Measurements from ENCODE around the gene ADRA2B. TPM values are rescaled to one million over a fixed set of nuclear protein-coding genes. Genes with fewer than 3 reads are reported as not detected.

The ADRA2B gene
- total and polyA plus RNA-seq, 5 donors from 2014 or later: 1.0 TPM; not detected in 4

DNA sequence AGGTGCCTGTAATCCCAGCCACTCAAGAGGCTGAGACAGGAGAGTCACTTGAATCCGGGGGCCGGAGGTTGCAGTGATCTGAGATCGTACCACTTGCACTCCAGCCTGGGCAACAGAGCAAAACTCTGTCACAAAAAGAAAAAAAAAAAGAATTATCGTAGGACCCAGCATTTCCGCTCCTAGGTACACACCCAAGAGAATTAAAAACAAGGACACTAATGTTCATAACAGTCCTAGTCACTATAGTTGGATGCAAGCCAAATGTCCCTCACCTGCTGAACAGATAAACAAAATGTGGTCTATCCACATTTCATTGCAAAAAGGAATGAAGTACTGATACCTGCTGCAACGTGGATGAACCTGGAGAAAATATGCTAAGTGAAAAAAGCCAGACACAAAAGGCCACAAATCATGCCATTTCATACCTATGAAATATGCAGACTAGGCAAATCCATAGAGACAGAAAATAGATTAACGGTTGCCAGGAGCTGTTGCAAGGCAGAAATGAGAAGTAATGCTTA, 21.2 kb downstream of the ADRA2B start:
- Histone ChIP-seq H3K4me1 (ENCODE audit: control insufficient read depth, insufficient read depth, low read length, poor library complexity, severe bottlenecking) (no peaks in the 10 kb centered on the region), H3K27me3 (ENCODE audit: control insufficient read depth, insufficient read depth, low read length) (peaks cover 3% of the 10 kb centered on the region), H3K27ac (ENCODE audit: insufficient read depth, low read length, poor library complexity, severe bottlenecking) (no peak overlapping the region), H3K9me3 (ENCODE audit: control insufficient read depth in 2 of 2, low read length in 2 of 2) (no peaks in the 10 kb centered on the region), H3K4me3 (ENCODE audit: low read depth, low read length) (no peak overlapping the region), H3K36me3 (ENCODE audit: control insufficient read depth, insufficient read depth, low read length) (no peaks in the 10 kb centered on the region)
- Mint-ChIP-seq H3K27me3 (peaks cover 25% of the 10 kb centered on the region), H3K4me3 (no peak overlapping the region), H3K9me3 (no peaks in the 10 kb centered on the region), H3K27ac (no peak overlapping the region), H3K4me1 (no peaks in the 10 kb centered on the region), H3K36me3 (no peaks in the 10 kb centered on the region)
- DNase-seq (no peak), ATAC-seq (ENCODE audit: low read depth in 2 of 2) (no peak)

DNA sequence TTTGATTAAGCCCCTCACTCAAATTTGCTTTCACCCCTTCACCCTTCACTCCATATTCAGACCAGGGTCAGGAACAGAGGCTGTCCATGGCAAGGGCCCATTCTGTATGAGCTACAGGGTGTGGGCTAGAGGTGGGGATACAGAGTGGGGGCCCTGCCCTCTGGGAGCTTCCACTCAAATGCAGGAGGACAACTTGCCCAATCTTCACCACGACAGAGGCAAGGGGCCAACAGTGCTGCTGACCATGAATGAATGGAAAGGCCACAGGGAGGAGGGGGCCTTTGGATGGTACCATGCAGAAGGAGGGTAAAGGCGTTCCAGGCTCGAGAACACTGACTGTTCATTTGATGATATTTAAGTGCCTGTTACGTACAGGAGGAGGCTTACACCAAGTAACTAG, 22.8 kb downstream of the ADRA2B start:
- no peak for DNase-seq
- Mint-ChIP-seq H3K4me1 (no peaks in the 10 kb centered on the region), H3K9me3 (no peaks in the 10 kb centered on the region), H3K4me3 (no peak overlapping the region), H3K36me3 (no peaks in the 10 kb centered on the region), H3K27me3 (peaks cover 25% of the 10 kb centered on the region), H3K27ac (no peak overlapping the region)
- Histone ChIP-seq H3K9me3 (ENCODE audit: control insufficient read depth in 2 of 2, low read length in 2 of 2) (no peaks in the 10 kb centered on the region), H3K36me3 (ENCODE audit: control insufficient read depth, insufficient read depth, low read length) (no peaks in the 10 kb centered on the region), H3K4me3 (ENCODE audit: low read depth, low read length) (no peak overlapping the region), H3K27me3 (ENCODE audit: control insufficient read depth, insufficient read depth, low read length) (peaks cover 3% of the 10 kb centered on the region), H3K27ac (ENCODE audit: insufficient read depth, low read length, poor library complexity, severe bottlenecking) (no peak overlapping the region), H3K4me1 (ENCODE audit: control insufficient read depth, insufficient read depth, low read length, poor library complexity, severe bottlenecking) (no peaks in the 10 kb centered on the region)
- ATAC-seq (ENCODE audit: low read depth in 2 of 2): no peak

DNA sequence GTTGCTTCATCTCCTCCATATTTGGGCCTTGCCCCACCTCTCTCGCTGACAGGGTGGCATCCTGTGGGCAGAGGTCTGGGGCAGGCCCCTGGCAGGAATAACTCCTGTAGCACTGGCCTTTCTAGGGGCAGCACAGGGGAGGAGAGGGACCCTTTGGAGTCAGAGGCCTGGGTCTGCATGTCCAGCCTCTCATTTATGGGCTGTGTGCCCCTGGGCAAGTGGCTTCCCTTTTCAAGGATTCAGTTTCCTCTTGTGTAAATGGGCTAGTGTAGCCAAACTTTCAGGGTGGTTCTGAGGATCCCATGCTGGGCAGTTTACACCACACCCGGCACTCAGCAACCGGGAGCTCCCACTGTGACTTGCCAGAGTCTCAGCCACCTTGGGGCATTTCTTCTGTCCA, 23.4 kb downstream of the ADRA2B start:
- no peak overlapping the region for H3K4me3 Mint-ChIP-seq
- no peaks in the 10 kb centered on the region for H3K4me1 Mint-ChIP-seq
- Histone ChIP-seq H3K36me3 (ENCODE audit: control insufficient read depth, insufficient read depth, low read length) (no peaks in the 10 kb centered on the region), H3K27me3 (ENCODE audit: control insufficient read depth, insufficient read depth, low read length) (peaks cover 3% of the 10 kb centered on the region), H3K9me3 (ENCODE audit: control insufficient read depth in 2 of 2, low read length in 2 of 2) (no peaks in the 10 kb centered on the region), H3K4me1 (ENCODE audit: control insufficient read depth, insufficient read depth, low read length, poor library complexity, severe bottlenecking) (no peaks in the 10 kb centered on the region), H3K4me3 (ENCODE audit: low read depth, low read length) (no peak overlapping the region), H3K27ac (ENCODE audit: insufficient read depth, low read length, poor library complexity, severe bottlenecking) (no peak overlapping the region)
- peaks cover 25% of the 10 kb centered on the region for H3K27me3 Mint-ChIP-seq
- no peak overlapping the region for H3K27ac Mint-ChIP-seq
- no peaks in the 10 kb centered on the region for H3K36me3 Mint-ChIP-seq
- ATAC-seq (ENCODE audit: low read depth in 2 of 2) (no peak), DNase-seq (no peak)
- no peaks in the 10 kb centered on the region for H3K9me3 Mint-ChIP-seq

DNA sequence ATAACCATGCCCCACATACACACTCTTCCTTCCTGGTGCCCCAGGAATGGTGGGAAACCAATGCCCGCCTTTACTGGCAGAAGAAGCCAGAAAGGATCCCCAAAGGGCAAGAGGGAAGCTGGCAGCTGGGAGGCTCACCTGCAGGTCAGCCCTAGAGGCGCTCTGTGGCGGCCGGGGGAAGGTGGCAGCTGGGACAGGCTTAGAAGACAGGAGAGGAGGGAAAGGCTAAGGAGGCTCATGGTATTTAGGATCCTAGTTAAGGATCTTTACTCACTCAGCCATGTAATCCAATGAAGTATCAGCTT, 23.8 kb downstream of the ADRA2B start:
- H3K4me1 ChIP-seq (ENCODE audit: control insufficient read depth, insufficient read depth, low read length, poor library complexity, severe bottlenecking): no peaks in the 10 kb centered on the region
- H3K4me3 Mint-ChIP-seq: no peak overlapping the region
- H3K9me3 Mint-ChIP-seq: no peaks in the 10 kb centered on the region
- H3K36me3 ChIP-seq (ENCODE audit: control insufficient read depth, insufficient read depth, low read length): no peaks in the 10 kb centered on the region
- H3K4me1 Mint-ChIP-seq: no peaks in the 10 kb centered on the region
- no peak overlapping the region for H3K27ac ChIP-seq (ENCODE audit: insufficient read depth, low read length, poor library complexity, severe bottlenecking)
- ATAC-seq (ENCODE audit: low read depth in 2 of 2) (no peak), DNase-seq (no peak)
- no peaks in the 10 kb centered on the region for H3K9me3 ChIP-seq (ENCODE audit: control insufficient read depth in 2 of 2, low read length in 2 of 2)
- H3K4me3 ChIP-seq (ENCODE audit: low read depth, low read length): no peak overlapping the region
- no peaks in the 10 kb centered on the region for H3K36me3 Mint-ChIP-seq
- H3K27me3 Mint-ChIP-seq: peaks cover 25% of the 10 kb centered on the region
- H3K27ac Mint-ChIP-seq: no peak overlapping the region
- peaks cover 3% of the 10 kb centered on the region for H3K27me3 ChIP-seq (ENCODE audit: control insufficient read depth, insufficient read depth, low read length)

DNA sequence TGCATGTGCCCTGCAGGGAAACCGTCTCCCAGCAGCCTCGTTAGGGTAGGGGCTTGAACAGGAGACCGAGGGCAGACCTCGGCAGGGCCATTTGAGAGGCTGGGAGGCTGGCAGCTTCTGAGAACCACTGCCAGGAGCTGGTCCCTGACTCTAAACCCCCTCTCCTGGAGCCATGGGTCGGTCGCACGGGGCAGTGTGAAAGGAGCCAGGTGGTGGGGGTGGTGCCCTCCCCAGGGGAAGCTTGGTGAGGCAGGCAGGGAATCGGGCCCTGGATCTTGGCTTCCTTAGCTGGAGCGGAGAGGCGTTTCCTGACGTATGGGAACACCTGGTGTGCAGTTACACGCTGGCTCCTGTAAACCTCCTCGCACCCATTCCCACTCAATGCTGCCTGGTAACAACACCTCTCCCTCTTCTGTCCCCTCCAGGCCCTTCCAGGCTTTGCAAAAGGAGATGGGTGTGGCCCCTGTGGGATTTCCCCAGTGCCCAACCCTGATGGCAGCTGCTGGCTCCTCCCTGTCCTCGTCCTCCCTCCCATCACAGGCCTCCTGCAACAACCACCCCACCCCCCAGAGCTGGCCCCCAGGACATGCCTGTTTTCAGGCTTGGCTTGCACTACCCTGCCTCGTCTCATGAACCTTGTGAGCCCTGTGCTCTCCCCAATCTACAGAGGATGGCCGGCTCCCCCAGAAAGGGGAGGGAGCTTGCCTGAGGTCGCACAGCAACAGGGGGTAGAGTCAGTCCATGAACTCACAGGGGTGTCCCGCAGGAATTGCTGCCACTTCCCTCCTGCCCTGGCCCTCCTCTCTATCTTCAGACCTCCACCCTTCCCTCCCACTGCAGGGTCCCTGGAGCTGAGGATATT, 24.4 kb downstream of the ADRA2B start:
- no peak overlapping the region for H3K4me3 ChIP-seq (ENCODE audit: low read depth, low read length)
- Mint-ChIP-seq H3K9me3 (no peaks in the 10 kb centered on the region), H3K27ac (no peak overlapping the region), H3K4me3 (no peak overlapping the region), H3K27me3 (peaks cover 21% of the 10 kb centered on the region), H3K4me1 (peaks cover 0 to 3% (median 0%) of the 10 kb centered on the region in 4 donors), H3K36me3 (no peaks in the 10 kb centered on the region)
- no peaks in the 10 kb centered on the region for H3K9me3 ChIP-seq (ENCODE audit: control insufficient read depth in 2 of 2, low read length in 2 of 2)
- H3K27me3 ChIP-seq (ENCODE audit: control insufficient read depth, insufficient read depth, low read length): peaks cover 3% of the 10 kb centered on the region
- ATAC-seq (ENCODE audit: low read depth in 2 of 2): no peak
- no peak for DNase-seq
- H3K27ac ChIP-seq (ENCODE audit: insufficient read depth, low read length, poor library complexity, severe bottlenecking): no peak overlapping the region
- no peaks in the 10 kb centered on the region for H3K4me1 ChIP-seq (ENCODE audit: control insufficient read depth, insufficient read depth, low read length, poor library complexity, severe bottlenecking)
- H3K36me3 ChIP-seq (ENCODE audit: control insufficient read depth, insufficient read depth, low read length): no peaks in the 10 kb centered on the region

DNA sequence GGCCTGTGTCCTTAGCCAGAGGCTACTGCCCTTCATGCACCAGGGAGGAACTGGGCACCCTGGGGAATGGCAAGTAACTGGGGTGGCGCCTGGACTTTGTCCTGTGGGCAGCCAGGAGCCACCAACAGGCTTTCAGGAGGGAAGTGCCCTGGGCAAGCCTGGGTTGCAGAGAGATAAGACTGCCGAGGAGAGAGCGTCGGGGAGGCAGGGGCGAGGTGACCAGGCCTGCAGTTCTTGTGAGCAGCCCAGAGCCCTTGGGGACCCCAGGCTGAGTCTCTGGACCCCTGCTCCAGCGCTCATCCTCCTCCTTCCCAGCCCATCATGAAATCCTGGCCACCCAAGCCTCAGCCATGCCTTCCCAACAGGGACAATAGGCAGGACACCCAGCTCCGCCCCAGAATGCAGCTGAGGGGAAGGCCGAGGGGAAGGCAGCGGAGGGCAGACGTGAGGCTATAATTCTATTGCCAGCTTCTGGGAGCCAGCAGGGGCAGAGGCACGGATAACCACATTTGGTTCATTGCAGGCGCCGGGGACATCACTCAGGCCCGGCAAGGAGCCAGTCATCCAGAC, 25.1 kb downstream of the ADRA2B start:
- peaks cover 3% of the 10 kb centered on the region for H3K27me3 ChIP-seq (ENCODE audit: control insufficient read depth, insufficient read depth, low read length)
- Mint-ChIP-seq H3K27me3 (peaks cover 17% of the 10 kb centered on the region), H3K4me3 (no peak overlapping the region), H3K27ac (peak overlapping the region in 1 of 3 donors; percentile 27), H3K4me1 (peaks cover 0 to 3% (median 0%) of the 10 kb centered on the region in 4 donors), H3K9me3 (no peaks in the 10 kb centered on the region), H3K36me3 (no peaks in the 10 kb centered on the region)
- ATAC-seq (ENCODE audit: low read depth in 2 of 2) (no peak), DNase-seq (no peak)
- H3K27ac ChIP-seq (ENCODE audit: insufficient read depth, low read length, poor library complexity, severe bottlenecking): no peak overlapping the region
- H3K4me3 ChIP-seq (ENCODE audit: low read depth, low read length): no peak overlapping the region
- no peaks in the 10 kb centered on the region for H3K36me3 ChIP-seq (ENCODE audit: control insufficient read depth, insufficient read depth, low read length)
- H3K4me1 ChIP-seq (ENCODE audit: control insufficient read depth, insufficient read depth, low read length, poor library complexity, severe bottlenecking): no peaks in the 10 kb centered on the region
- no peaks in the 10 kb centered on the region for H3K9me3 ChIP-seq (ENCODE audit: control insufficient read depth in 2 of 2, low read length in 2 of 2)

DNA sequence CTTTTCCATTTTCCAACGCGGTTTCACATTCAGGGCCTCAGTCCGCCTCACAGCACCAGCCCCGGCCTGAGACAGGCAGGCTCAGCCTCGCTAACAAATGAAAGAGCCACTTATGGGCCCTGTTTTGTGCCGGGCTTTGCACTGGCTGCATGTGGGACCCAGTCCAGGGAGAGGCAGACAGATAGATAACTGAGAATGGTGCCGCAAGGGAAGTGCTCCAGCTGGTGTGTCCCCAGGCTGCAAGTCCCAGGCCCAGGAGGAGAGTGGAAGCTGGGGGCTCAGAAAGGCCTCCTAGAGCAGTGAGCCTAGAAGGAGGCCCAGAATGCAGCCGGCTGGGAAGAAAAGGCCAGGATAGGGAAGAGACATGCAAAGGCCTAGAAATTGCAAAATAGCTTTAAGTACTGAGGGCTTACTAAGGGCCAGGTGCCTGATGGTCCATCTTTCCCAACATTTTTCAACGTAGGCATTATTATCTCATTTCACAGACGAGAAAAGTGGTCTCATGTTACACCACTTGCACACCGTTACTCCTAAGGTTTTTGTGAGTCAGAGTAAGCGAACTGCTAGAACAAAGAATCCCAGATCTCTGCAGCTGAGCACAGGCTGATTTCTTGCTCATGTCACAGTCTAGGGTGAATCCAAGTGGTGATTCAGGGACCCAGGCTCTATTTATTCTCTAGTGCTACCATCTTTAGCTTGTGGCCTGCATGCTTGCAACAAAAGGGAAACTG, 26.0 kb downstream of the ADRA2B start:
- H3K4me1 Mint-ChIP-seq: peaks cover 0 to 3% (median 0%) of the 10 kb centered on the region in 4 donors
- no peak for DNase-seq
- Histone ChIP-seq H3K27ac (ENCODE audit: insufficient read depth, low read length, poor library complexity, severe bottlenecking) (no peak overlapping the region), H3K4me1 (ENCODE audit: control insufficient read depth, insufficient read depth, low read length, poor library complexity, severe bottlenecking) (no peaks in the 10 kb centered on the region), H3K27me3 (ENCODE audit: control insufficient read depth, insufficient read depth, low read length) (peaks cover 3% of the 10 kb centered on the region), H3K36me3 (ENCODE audit: control insufficient read depth, insufficient read depth, low read length) (no peaks in the 10 kb centered on the region), H3K9me3 (ENCODE audit: control insufficient read depth in 2 of 2, low read length in 2 of 2) (no peaks in the 10 kb centered on the region), H3K4me3 (ENCODE audit: low read depth, low read length) (no peak overlapping the region)
- no peaks in the 10 kb centered on the region for H3K9me3 Mint-ChIP-seq
- peaks cover 13% of the 10 kb centered on the region for H3K27me3 Mint-ChIP-seq
- H3K4me3 Mint-ChIP-seq: no peak overlapping the region
- H3K27ac Mint-ChIP-seq: no peak overlapping the region
- no peaks in the 10 kb centered on the region for H3K36me3 Mint-ChIP-seq
- ATAC-seq (ENCODE audit: low read depth in 2 of 2): no peak
